A549 treated with CpdA at 1 μM for 4 hours (cell line): ENCODE results near the gene DNAJC9. TPM values are rescaled to one million over a fixed set of nuclear protein-coding genes. Genes with fewer than 3 reads are reported as not detected.

ENCODE experiments used
- total RNA-seq: library from RNA; stranded (reverse); fragments of 200-300 nt; extraction: Qiagen RNA extraction; gene quantifications from 5 replicates; pipeline ENCODE4 v1.2.3, GENCODE V29; 2022; ENCODE audit warnings: low read depth

Gene DNAJC9, protein sequence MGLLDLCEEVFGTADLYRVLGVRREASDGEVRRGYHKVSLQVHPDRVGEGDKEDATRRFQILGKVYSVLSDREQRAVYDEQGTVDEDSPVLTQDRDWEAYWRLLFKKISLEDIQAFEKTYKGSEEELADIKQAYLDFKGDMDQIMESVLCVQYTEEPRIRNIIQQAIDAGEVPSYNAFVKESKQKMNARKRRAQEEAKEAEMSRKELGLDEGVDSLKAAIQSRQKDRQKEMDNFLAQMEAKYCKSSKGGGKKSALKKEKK
- total RNA-seq: 49.6 to 52.1 TPM (median 50.3 TPM) in 5 replicates

DNA sequence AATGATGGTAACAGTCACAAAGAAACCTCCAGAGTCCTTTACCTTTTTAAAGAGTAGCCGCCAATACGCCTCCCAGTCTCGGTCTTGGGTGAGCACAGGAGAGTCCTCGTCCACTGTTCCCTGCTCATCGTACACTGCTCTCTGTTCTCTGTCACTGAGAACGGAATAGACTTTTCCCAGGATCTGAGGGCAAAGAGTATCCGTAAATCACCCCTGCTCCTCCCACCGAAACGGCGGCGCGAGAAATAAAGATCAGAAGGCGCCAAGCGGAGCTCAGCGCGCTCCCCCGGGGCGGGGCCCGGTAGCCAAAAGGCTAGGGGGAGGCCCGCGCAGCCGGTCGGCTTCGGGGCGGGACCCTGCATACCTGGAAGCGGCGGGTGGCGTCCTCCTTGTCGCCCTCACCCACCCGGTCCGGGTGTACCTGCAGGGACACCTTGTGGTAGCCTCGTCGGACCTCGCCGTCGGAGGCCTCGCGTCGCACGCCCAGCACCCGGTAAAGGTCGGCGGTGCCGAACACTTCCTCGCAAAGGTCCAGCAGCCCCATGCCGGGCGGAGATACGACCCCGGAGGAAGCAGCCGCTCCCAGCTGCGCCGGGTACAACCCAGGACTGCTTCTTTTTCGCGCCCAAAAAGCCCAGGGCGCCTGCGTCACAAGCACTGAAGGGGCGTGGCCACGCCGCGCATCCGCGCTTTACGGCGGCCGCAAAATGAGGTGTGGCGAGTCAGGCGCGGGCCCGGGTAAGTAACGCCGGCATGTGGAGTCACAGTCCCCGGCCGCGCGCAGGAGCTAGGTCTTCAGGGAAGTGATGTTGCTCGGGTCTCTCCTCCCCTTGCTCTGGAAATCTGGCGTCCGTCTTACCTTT is at the start of gene DNAJC9:
TSS of gene DNAJC9 (minus strand) at position 610 of the 863 bp plus-strand sequence. CDS start at position 544, 66 bp downstream.

DNA sequence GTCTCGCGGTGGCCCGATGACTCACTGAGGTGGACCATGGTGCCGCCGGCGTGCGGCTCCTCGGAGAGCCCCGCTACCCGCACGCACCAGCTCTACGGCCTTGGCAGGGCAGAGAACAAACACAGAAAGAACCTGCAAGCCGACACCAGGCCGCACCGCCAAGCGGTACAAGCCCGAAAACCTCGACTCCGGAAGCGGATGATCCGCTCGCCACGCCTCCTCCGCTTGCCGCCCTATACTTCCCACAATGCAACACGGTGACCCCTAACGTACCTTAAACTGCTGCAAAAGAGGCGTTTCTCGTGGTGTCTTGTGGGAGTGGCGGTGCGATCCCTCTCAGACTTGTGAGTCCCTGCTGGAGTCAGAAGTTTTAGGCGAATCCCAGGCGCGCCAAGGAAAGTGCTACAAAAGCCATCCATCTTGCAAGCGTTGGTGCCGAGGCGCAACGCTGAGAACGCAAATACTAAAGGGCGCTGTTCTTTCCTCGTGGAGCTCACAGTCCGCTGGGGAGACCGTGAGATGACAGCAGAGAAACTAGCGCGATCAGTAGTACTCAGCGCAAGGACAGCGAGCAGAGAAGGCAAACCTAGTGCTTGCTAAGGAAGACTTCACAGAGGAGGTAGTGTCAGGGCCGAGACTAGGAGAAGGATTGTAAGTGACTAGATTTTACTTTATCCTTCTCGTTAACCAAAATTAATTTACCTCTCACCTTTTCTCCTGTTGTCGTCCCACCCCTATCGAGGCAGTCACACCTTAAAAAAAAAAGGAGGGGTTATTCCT is 5.6 kb upstream of the DNAJC9 start, which contains the start of gene MRPS16:
TSS of gene MRPS16 (minus strand) at position 200 of the 780 bp plus-strand sequence. CDS start at position 38, 162 bp downstream.

Other genes starting within 250 kb of the DNAJC9 start
- 19.7 to 29.1 TPM (median 22.6 TPM) in 5 replicates for gene P4HA1, start 150.4 kb downstream of the DNAJC9 start, total RNA-seq
- gene NUDT13, start 136.8 kb downstream of the DNAJC9 start, total RNA-seq: 2.2 to 5.4 TPM (median 2.9 TPM) in 5 replicates
- gene ECD, start 79.2 kb downstream of the DNAJC9 start, total RNA-seq: 26.8 to 34.5 TPM (median 27.4 TPM) in 5 replicates
- gene FAM149B1, start 79.1 kb downstream of the DNAJC9 start, total RNA-seq: 6.3 to 8.1 TPM (median 7.7 TPM) in 5 replicates
- 130 to 188 TPM (median 173 TPM) in 5 replicates for gene MRPS16, start 5.4 kb upstream of the DNAJC9 start, total RNA-seq
- 0.14 to 0.28 TPM (median 0.21 TPM) in 5 replicates for gene CFAP70, start 111.6 kb upstream of the DNAJC9 start, total RNA-seq
- gene ANXA7, start 166.8 kb upstream of the DNAJC9 start, total RNA-seq: 108 to 120 TPM (median 115 TPM) in 5 replicates
- 0.40 to 0.58 TPM (median 0.48 TPM) in 5 replicates for gene MSS51, start 186.3 kb upstream of the DNAJC9 start, total RNA-seq
- 16.2 to 20.6 TPM (median 17.5 TPM) in 5 replicates for gene PPP3CB, start 248.8 kb upstream of the DNAJC9 start, total RNA-seq